ENCODE data around the gene DARS1.
A peak's percentile ranks its signal among the peaks of the same experiment; 100 is the strongest.

DARS1 gene

DNA sequence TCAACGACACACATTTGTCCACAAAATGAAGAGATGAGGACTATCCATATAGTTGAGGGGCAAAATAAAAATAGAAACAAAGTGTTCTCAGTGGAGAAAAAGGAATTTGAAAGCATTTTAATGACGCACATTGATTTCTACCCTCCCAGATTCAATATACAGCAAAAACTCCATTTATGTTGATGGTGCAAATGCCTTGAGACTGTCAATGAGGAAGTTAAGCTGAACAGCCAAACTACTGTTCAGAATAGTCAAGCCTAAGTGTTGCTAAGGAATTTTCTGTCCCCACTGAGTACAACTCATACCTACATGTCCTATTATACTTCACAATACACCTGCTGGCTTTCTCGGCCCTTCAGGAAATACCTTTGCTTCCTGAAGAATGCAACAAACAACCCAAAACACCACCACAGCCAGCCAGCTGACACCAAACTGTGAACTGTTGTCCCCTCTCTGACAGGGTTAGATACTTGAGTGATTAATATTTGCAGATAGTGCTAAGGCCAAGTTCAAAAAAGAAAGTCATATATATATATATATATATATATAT, 27.8 kb upstream of the DARS1 start:
- Histone ChIP-seq H3K4me3 (ENCODE audit: low read length, poor library complexity, severe bottlenecking) (no peak overlapping the region), H4K20me1 (ENCODE audit: insufficient read depth, low read length, poor library complexity, severe bottlenecking) (no peaks in the 10 kb centered on the region)

DNA sequence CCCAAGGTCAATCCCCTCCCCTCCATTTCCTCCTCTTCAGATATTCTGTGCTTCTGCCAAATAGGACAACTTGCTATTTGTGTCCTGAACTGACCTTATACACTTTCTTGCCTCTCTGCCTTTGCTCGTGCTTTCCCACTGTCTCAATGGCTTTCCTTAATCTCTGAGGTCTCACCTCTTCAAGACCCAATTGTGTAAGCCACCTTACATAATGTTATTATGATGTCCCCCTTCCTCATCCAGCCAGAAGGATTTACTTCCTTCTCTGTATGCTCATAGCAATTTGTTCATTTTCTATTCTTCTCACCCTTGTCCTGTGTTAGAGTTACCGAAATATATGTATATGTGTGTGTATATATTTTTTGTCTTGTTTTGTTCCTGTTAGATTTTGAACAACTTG, 26.9 kb upstream of the DARS1 start:
- H3K9me3 ChIP-seq (ENCODE audit: insufficient read depth, low read depth, low read length): no peaks in the 10 kb centered on the region
- no peaks in the 10 kb centered on the region for H3K36me3 ChIP-seq (ENCODE audit: insufficient read depth, low read length)
- no peak overlapping the region for H3K4me2 ChIP-seq (ENCODE audit: low read depth, low read length, poor library complexity, severe bottlenecking)
- peaks cover 73% of the 10 kb centered on the region for H3K4me1 ChIP-seq (ENCODE audit: insufficient read depth, low read length, poor library complexity, severe bottlenecking)
- no peaks in the 10 kb centered on the region for H3K9me2 ChIP-seq (replicated peaks; ENCODE audit: low read depth, low read length)
- no peak overlapping the region for H2AFZ ChIP-seq (ENCODE audit: low read length)
- no peak for TF ChIP-seq EZH2phosphoT487 (IDR thresholded peaks at IDR 0.05; ENCODE audit: borderline replicate concordance)
- TF ChIP-seq, protein P1, sequence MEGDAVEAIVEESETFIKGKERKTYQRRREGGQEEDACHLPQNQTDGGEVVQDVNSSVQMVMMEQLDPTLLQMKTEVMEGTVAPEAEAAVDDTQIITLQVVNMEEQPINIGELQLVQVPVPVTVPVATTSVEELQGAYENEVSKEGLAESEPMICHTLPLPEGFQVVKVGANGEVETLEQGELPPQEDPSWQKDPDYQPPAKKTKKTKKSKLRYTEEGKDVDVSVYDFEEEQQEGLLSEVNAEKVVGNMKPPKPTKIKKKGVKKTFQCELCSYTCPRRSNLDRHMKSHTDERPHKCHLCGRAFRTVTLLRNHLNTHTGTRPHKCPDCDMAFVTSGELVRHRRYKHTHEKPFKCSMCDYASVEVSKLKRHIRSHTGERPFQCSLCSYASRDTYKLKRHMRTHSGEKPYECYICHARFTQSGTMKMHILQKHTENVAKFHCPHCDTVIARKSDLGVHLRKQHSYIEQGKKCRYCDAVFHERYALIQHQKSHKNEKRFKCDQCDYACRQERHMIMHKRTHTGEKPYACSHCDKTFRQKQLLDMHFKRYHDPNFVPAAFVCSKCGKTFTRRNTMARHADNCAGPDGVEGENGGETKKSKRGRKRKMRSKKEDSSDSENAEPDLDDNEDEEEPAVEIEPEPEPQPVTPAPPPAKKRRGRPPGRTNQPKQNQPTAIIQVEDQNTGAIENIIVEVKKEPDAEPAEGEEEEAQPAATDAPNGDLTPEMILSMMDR (conservative IDR thresholded peaks at IDR 0.05; ENCODE audit: low read length): no peak
- no peaks in the 10 kb centered on the region for H3K27me3 ChIP-seq (ENCODE audit: insufficient read depth, low read length, poor library complexity, severe bottlenecking)
- H3K9ac ChIP-seq (ENCODE audit: low read depth, low read length, poor library complexity, severe bottlenecking): no peak overlapping the region
- H3K4me3 ChIP-seq (ENCODE audit: low read length, poor library complexity, severe bottlenecking): no peak overlapping the region
- no peaks in the 10 kb centered on the region for H3K79me2 ChIP-seq (ENCODE audit: insufficient read depth, low read length)
- no peaks in the 10 kb centered on the region for H4K20me1 ChIP-seq (ENCODE audit: insufficient read depth, low read length, poor library complexity, severe bottlenecking)
- peaks cover 5% of the 10 kb centered on the region; the same call in 1 of the 2 replicates for H3F3A ChIP-seq (ENCODE audit: low read depth)

More for the DNA sequence above, 27.8 kb upstream of the DARS1 start:
- H3K36me3 ChIP-seq (ENCODE audit: insufficient read depth, low read length): no peaks in the 10 kb centered on the region
- H3K27me3 ChIP-seq (ENCODE audit: insufficient read depth, low read length, poor library complexity, severe bottlenecking): no peaks in the 10 kb centered on the region
- H3K79me2 ChIP-seq (ENCODE audit: insufficient read depth, low read length): no peaks in the 10 kb centered on the region
- H3K9me2 ChIP-seq (replicated peaks; ENCODE audit: low read depth, low read length): no peaks in the 10 kb centered on the region
- TF ChIP-seq, protein P1 (conservative IDR thresholded peaks at IDR 0.05; ENCODE audit: low read length): no peak
- no peak for TF ChIP-seq EZH2phosphoT487 (IDR thresholded peaks at IDR 0.05; ENCODE audit: borderline replicate concordance)
- peaks cover 66% of the 10 kb centered on the region for H3K4me1 ChIP-seq (ENCODE audit: insufficient read depth, low read length, poor library complexity, severe bottlenecking)
- H2AFZ ChIP-seq (ENCODE audit: low read length): peak overlapping the region; percentile 53
- no peaks in the 10 kb centered on the region for H3K9me3 ChIP-seq (ENCODE audit: insufficient read depth, low read depth, low read length)
- no peak overlapping the region for H3K9ac ChIP-seq (ENCODE audit: low read depth, low read length, poor library complexity, severe bottlenecking)
- no peaks in the 10 kb centered on the region; the same call in 1 of the 2 replicates for H3F3A ChIP-seq (ENCODE audit: low read depth)
- no peak overlapping the region for H3K4me2 ChIP-seq (ENCODE audit: low read depth, low read length, poor library complexity, severe bottlenecking)

DNA sequence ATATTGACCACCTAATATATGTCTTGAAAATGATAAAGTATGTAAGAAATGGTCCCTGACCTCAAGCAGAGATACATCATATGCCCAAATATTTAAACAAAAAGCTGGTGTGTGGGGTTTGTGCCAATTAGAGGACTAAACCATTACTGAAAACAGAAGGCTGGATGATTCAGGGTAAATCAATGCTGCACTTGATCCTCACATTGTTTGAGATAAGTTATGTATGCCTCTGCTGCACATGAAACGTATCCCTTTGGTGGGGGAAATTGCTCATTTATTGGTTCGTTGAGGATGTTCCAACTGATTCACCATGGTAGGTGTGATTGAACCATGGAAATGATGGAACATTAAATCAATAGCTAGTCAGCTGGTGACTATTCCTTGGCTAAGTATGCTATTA, 24.7 kb upstream of the DARS1 start:
- Histone ChIP-seq H3K27me3 (ENCODE audit: insufficient read depth, low read length, poor library complexity, severe bottlenecking) (no peaks in the 10 kb centered on the region), H3K4me1 (ENCODE audit: insufficient read depth, low read length, poor library complexity, severe bottlenecking) (peaks cover 79% of the 10 kb centered on the region), H3K4me3 (ENCODE audit: low read length, poor library complexity, severe bottlenecking) (no peak overlapping the region), H3K79me2 (ENCODE audit: insufficient read depth, low read length) (no peaks in the 10 kb centered on the region), H3F3A (ENCODE audit: low read depth) (peaks cover 5% of the 10 kb centered on the region; the same call in 1 of the 2 replicates), H4K20me1 (ENCODE audit: insufficient read depth, low read length, poor library complexity, severe bottlenecking) (no peaks in the 10 kb centered on the region), H3K9me3 (ENCODE audit: insufficient read depth, low read depth, low read length) (no peaks in the 10 kb centered on the region), H3K9me2 (replicated peaks; ENCODE audit: low read depth, low read length) (no peaks in the 10 kb centered on the region), H3K36me3 (ENCODE audit: insufficient read depth, low read length) (no peaks in the 10 kb centered on the region), H3K4me2 (ENCODE audit: low read depth, low read length, poor library complexity, severe bottlenecking) (no peak overlapping the region), H2AFZ (ENCODE audit: low read length) (no peak overlapping the region), H3K9ac (ENCODE audit: low read depth, low read length, poor library complexity, severe bottlenecking) (no peak overlapping the region)
- TF ChIP-seq, protein P1 (conservative IDR thresholded peaks at IDR 0.05; ENCODE audit: low read length): no peak
- TF ChIP-seq EZH2phosphoT487 (IDR thresholded peaks at IDR 0.05; ENCODE audit: borderline replicate concordance): no peak
